NCI-H1105 (cell line): ENCODE measurements around the gene CRIM1.

Source experiments
- DNase-seq: peaks from one replicate; lab custom pipeline; 2025; lab: John Stamatoyannopoulos, UW

CRIM1 gene

DNA sequence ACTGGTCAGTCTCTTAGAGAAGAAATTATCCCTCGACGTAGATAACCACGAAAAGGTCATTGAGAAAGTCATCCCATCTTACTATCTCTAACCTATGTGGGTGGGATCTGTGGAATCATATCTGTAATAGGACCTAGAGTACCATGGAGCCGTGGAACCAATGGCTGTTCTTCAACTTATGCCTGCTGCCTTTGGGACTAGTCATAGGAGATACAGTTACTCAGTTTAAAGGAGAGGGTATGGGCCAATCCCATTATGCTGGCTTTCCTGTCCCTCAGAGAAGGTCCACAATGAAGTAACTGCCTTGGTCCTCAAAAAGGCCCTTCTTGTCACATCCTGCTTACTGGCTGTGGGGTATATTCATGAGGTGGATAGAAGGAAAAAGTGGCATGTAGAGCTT is 164.9 kb downstream of the CRIM1 start:
- no peak for DNase-seq

DNA sequence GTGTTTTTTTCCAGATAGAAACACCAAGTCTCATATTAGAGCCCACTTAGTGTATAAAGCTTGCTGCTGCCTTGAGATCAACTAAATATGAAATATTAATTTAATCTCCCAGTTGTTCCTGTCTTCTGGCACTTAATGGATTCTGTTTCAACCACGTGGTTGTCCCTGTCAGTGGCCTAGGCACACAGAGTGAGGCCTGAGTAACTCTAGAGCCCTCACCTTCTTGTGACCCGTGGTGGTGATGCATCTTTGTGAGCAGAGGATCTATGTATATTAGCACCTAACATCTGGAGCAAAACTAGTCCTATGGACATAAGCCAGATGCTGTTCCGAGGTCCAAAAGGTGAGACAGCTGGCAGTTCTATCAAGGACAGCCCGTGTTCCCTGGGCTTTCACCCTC is 167.6 kb downstream of the CRIM1 start:
- DNase-seq = no peak

DNA sequence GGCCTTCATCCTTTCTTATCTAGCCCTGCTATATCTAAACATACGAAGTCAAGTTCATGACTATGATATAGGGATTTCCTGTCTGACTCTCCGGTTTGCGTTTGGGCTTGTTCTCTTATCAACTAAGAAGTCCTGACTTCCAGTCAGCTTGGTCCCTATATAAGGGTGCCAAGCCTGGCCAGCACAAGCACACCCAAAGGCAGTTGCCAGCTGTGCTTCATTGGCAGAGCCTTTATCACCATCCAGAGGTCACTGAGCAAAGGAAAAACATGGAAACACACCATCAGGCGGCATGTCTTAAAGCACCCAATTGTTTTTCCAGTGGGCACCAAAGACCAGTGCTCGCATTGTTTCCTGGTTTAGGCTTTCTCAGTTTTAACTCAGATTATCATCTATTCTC is 169.7 kb downstream of the CRIM1 start:
- no peak for DNase-seq

- no peak for DNase-seq
Measured at GRCh38 chr2:36526226-36526625, 170.6 kb downstream of the CRIM1 start.

DNA sequence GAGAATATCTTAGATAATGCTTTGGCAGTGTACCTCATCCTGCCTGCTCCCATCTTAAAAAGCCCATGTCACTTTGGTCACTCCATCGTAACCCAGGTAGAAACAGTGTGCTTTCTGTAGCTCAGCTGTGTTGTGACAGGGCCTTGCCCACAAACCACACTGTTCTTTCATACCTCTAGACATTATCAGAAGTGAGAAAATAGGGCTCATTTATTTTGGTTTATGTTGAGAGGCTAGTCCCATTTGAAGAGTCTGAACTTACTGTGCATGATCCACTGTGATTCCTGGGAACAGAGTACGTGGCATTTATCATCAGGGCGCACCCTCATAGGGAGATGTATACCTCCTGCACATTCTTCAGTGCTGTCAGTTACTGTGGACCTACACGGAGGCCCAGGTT is 172.7 kb downstream of the CRIM1 start:
- no peak for DNase-seq

DNA sequence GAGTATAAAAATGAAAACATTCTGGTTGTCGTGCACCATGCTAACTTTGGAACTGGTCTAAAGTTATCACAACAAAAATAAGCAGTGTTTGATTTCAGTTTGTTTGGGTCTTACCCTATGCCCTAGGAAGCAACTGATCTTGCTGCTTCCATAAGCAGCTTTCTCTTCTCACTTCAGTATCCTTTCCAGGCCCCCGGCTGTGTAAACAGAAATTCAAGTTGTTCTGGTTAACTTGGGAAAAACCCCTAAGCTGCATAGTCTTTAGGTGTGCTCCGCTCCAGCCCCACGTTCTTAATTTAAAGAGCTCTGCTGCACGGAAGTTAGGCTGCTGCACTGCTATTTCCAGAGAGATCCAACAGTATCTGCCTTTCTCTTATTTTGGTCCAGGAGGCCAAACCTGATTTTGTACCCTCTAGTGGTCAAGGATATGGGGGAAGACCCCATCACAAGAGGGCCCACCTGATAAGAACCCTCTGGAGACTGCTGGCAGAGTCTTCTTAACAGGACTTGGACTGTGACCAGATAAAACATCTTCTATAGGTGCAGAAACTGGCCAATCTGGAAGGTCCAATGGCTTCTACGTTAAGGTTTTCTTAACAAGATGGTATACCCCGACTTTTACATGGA is 173.3 kb downstream of the CRIM1 start:
- DNase-seq = no peak

DNA sequence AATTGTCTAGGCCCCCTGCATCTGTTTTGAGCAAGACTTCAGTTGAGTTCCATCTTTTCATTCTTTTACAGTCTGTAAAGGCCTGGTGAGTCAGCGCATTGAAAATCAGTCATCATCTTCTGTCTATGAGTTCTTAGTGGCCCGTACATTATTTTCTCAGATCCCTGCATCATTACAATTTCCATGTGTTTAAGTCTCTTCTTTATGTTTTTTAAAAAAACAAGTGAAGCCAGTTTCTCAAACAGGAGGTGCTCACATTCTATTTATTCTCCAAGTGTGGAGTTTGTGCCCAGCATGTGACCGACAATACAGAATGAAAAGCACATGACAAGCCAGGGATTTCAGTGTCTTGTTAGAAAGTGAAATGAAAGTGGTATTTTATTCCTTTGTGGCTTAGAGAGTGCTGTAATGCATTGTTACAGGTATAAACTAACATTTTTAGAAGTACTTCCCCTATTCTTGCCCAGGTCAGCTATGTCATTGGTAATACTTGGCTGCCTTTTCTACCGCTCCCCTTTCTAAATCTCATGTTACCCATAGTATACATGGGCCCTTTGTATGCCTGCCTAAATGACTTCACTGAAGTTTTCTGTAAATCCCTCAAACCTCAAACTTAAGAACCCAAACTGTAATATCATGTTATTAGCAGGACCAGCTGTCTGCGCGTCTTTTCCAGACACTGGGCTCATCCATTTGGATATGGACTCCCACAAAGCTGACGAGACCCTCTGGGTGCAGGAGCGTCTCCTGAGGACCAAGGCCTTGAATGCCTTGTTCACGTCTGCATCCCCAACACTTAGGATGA is 174.8 kb downstream of the CRIM1 start:
- no peak for DNase-seq

GRCh38 chr2:36530983-36531354 is 175.4 kb downstream of the CRIM1 start:
- DNase-seq = no peak

GRCh38 chr2:36534275-36534799 is 178.8 kb downstream of the CRIM1 start:
- DNase-seq = no peak

- DNase-seq = no peak
Measured at GRCh38 chr2:36535099-36535498, 179.5 kb downstream of the CRIM1 start.

GRCh38 chr2:36536776-36537175 is 181.2 kb downstream of the CRIM1 start:
- DNase-seq = no peak

GRCh38 chr2:36538335-36538734 is 182.8 kb downstream of the CRIM1 start:
- peak; percentile 84 for DNase-seq

DNA sequence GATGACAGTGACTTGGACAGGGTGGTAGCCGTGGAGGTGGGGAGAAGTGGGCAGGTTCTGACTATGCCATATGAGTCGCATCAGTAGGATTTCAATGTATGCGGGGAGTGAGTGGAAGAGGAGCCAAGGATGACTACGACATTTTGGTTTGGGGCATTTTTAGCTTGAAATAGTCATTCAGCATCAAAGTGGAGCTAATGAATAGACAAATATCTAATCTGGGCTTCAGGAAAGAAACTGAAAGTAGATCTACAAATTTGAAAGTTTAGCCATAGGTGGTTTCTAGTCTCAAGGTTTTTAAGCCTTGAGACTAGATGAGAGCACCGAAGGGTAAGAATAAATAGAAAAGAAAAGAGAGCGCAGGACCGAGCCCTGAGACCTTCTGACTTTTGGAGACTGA is 184.1 kb downstream of the CRIM1 start:
- no peak for DNase-seq

DNA sequence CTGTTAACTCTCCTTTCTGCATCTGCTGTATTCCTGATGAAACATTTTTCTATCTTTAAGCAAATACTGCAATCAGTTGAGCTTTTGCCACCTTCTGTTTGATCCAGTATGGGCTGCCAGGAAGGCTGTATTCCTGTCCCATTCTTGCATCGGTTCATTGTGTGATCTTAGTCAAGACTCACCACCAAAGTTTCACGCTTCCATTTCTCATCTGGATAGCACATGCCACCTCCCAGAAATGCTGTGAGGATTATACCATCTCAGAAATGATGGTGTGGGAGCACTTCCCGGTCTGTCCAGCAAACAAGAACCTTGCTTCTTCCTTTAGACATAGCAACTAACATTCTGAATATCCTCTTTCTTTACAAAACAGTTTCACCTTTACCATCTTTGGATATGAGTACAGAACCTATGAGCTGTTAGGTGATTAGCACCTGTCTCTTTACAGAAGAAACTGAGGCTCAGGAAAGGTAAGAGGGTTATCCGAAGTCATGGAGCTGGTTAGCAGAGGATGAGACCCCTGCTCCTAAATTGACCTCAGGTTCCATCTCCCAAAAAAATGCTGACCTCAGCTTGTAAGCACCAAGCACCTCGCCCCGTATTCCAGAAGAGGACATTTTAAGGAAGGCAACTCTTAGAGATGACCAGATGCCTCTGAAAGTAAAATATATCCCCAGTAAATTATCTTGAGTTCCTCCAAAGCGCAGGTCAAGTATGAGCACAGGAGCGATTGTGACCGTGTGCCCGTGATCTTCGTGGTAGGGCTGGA is 185.6 kb downstream of the CRIM1 start:
- DNase-seq = no peak

DNA sequence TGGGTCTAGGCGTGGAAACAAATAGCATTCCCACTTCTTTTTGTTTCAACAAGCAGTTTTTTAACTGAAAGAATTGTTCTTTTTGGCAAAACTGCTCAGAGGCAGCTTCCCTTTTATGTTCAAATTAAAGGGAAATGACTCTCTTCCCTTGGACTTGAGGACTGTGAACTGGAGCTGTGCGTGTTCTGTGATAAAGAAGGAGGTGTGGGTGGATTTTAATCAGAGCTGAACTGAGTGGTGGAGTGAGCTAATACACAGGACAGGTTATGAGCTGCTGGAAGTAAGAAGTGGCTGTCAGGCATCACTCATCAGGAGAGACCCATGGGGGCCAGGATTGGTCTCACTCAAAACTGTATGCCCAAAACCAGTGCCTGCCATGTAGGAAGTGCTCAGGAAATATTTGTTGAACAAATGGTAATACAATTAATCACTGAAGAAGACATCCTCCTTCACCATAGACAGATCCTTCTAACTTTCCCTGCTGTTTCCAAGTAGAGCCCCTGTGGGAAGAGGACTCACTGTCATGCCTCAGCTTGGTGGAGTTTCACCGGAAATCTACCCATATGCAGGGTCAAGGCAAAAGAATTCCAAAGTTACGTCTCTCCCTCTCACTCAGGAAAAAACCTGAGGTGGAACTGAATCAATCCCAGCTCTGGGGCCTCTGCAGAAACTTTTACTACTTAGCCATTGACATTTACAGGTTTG is 186.5 kb downstream of the CRIM1 start:
- no peak for DNase-seq

GRCh38 chr2:36544638-36545338 is 189.2 kb downstream of the CRIM1 start:
- DNase-seq = no peak

- no peak for DNase-seq
Measured at GRCh38 chr2:36545871-36546416, 190.4 kb downstream of the CRIM1 start.

DNA sequence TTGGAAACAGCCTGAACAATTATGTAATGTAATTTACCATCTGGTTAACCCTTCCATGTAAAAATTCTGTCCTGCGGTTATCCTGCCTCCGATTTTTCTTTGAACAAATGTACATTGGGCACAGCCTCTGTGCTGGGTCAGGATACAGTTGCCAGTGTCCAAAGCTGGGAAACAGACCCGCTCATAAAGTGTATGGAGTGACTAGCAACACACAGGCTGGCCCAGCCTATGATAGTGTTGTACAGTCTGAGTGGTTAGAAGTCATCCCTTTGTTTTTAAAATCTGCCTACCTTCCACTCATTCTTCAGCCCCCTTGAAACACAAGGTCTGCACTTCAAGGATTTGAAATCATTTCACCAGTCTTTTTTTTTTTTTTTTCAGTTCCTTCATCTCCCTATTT is 192.3 kb downstream of the CRIM1 start:
- no peak for DNase-seq

DNA sequence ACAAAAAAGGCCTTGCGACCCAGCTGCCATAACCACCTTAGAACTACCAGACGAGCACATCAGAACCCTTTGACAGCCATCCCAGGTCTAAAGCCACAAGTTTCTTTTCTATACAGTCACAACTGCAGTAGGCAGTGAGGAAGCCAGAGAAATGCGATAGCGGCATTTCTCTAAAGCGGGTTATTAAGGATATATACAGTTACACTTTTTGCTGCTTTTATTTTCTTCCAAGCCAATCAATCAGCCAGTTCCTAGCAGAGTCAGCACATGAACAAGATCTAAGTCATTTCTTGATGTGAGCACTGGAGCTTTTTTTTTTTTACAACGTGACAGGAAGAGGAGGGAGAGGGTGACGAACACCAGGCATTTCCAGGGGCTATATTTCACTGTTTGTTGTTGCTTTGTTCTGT is 193.6 kb downstream of the CRIM1 start:
- DNase-seq = no peak

GRCh38 chr2:36550006-36550405 is 194.4 kb downstream of the CRIM1 start:
- no peak for DNase-seq

- DNase-seq = no peak
Measured at GRCh38 chr2:36553683-36554082, 198.1 kb downstream of the CRIM1 start.
